Stimulated activated CD8-positive, alpha-beta memory T cell treated with anti-CD3 and anti-CD28 coated beads, Interleukin-12 subunit alpha, Interleukin-12 subunit beta, amount 100 ng/mL, for 24 hours (primary cell): Measurements from ENCODE around the gene MYB.
"Not testable (repeated sequence)": the region's sequence is repeated elsewhere in the genome, so short reads cannot be mapped to it uniquely, and the experiment has no call there.

Experiments
- DNase-seq: peaks from one replicate; pipeline ENCODE4 v3.0.0-alpha.2; 2020; ENCODE audit errors: extremely low read depth

Gene MYB

DNA sequence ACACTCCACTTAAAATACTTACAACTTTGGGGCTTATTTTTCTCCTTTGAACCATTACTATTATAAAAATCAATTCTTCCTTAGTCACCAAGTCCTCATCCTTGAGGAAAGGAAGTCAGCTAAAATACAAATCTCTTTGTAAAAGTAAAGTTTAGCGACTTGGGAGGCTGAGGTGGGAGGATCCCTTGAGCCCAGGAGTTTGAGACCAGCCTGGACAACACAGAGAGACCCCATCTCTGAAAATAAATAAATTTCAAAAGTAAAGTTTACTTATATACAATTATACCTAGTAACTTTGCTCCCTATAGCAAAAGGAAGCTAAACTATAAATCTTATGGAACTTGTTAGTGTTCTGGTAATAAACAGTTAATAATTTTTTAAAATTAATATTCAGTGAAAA is 40.4 kb downstream of the MYB start:
- no peak for DNase-seq

DNA sequence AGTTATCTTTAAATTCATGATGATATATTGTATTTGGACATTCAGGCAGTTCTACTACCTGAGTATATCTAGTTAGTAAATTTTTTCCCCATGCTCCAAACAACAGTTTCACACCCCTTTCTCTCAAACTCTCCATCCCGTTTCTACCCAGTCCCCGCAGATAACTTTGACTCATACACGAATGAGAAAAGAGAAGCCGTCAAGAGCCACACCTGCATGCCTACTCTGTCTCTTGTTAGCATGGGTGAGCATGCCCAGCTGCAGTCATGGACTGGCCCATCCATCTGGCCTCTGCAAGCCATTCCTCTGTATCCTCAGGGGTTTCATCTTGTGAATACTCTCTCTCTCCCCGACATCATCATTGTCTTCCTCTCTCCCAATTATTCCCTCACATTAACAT is 41.5 kb downstream of the MYB start:
- DNase-seq = no peak

DNA sequence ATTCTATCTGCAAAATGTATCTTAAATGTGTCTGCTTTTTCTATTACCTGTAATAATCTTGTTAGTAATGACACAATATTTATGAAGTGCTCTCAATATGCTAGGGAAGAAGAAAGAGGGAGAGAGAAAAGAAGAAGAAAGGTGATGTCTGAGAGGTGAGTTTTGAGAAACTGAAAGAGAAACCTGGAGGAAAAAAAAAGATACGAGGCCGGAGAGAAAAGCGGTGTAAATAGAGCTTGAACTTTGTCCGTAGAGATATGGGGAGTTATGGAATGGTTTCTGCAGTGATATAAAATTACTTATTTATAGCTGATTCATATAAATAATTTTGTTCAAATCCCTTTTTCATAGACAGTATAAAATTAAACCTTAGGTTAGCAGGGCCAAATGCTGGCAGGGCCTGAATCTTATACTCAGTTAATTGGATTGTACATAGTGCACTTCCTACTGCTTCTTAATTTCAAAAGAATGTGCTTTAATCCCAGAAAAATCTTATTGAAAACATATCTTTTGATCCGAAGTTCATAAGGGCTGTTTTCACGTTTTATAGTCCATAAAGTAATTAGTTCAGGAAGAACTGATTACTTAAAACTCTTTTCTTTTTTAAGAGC is 43.0 kb downstream of the MYB start:
- no peak for DNase-seq

DNA sequence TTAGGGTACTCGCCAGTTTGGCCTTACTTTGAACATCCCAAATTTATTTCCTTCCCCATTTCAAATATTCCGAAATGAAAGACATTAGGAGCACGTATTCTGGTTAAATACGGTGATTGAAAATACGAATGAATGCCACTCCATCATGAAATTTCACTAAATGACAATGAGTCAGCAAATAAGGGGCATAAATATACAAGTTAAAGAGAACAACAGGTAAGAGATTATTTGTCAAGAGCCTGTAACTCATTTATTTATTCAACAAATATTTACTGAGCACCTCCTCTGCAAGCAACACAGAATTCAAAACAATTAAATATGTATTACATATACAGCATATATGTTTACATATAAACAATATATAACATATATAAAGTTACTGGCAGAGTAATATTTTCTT is 44.8 kb downstream of the MYB start:
- no peak for DNase-seq

DNA sequence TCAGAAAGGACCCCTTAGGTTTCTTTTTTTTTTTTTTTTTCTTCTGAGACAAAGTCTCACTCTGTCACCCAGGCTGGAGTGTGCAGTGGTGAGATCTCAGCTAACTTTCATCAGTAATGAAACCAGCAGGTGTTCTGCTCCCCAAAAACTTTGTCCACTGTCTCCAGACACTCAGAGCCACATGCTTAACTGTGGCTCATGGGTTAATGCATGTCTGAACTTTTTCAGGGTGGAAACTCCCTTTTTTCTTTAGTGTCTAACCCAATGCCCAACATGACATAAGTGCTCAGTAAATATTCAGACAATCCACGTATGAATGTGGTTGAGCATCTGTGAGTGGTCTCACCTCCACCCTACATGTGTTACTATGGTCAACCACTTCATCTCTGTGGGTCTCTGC is 45.4 kb downstream of the MYB start:
- no peak for DNase-seq

DNA sequence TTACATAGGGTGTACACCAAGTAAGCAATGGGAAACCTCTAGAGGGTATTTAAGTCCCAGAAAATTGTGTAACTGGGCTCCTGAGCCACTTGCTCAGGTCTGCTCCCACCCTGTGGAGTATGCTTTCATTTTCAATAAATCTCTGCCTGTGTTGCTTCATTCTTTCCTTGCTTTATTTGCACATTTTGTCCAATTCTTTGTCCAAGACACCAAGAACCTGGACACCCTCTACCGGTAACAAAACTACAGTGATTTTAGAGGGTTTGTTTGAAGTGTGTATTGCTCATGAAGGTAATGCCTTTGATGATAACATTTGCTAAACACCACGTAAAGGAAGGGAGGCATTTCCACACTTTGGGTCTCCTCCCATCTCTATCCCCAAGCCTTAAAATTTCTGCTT is 46.2 kb downstream of the MYB start:
- no peak for DNase-seq

DNA sequence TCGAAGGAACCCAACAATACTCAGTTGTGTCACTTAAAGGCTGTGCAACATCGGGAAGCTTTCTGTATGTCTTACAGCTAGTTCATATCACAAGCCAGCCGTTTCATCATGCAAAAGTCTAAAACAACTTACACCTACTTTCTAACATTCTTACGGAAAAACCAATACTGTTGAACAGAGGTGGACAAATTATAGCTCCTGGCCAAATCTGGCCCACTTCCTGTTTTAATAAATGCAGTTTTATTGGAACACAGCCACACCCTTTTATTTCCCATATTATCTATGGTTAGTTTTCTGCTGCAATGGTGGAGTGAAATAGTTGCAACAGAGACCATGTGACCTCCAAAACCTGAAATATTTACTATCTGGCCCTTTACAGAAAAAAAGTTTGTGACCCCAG is 46.6 kb downstream of the MYB start:
- DNase-seq = no peak

DNA sequence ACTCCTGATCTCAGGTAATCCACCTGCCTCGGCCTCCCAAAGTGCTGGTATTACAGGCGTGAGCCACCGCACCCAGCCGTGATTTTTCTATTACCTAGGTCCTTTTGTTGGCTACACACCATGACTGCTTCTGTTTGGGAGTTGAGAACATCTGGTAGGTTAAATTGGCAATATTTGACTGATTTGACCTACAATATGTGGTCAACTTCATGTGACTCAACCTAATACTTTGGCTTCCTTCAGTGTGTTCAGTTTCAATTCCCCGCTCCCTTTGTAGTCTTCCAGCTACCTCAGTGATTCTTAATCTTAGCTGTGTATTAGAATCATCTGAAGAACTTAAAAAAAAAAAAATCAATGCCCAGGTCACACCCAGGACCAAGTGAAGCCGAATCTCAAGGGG is 47.4 kb downstream of the MYB start:
- no peak for DNase-seq

DNA sequence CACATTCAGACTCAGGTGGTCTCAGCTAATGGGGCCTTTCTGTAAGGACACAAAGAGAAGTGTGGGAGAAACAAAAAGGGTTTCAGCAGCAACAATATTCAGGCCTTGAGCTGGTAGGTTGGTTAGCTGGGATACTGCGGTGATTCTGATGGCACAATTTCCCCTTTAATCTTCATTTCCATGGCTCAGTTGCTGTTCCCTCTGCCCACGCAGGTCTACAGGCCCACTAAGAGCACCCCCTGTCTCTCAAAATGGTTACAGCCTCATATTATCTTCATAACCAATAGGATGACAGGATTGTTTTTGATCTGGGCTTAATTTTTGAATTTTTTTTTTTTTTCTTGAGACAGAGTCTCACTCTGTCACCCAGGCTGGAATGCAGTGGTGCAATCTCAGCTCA is 48.9 kb downstream of the MYB start:
- DNase-seq = no peak

DNA sequence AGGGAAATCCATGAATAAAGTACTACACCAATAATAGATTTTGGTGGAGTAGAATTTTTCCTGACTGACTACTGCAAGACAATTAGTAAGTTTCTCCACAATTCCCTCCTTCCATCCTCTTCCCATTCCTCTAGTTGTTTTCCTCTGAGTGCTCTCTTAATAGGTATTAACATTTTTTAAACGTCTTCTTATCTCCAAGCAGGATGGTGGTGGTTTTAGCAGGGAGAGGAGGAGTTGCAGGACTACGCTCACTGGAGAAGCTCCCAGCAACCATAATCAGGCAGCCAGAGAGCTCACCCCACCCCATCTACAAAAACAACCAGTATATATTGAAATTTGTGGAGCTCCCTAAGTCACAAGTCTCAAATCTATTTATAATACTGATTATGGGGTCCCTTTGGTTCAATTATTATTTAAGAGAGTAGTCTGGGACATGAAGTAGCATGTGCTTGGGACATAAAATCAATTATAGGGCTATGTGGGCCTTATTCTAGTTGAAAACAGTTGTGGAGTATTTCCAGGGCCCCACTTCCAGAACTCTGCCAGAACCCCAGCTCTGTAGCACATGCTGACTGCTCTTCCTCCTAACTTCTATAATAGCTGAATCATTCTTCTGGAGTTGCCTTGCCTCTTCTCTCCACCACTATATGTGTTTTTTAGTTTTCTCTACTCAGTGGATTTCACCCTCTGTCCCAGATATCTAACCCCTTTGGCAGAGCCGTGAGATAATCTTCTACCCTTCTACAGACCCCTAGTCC is 49.8 kb downstream of the MYB start:
- DNase-seq = no peak

DNA sequence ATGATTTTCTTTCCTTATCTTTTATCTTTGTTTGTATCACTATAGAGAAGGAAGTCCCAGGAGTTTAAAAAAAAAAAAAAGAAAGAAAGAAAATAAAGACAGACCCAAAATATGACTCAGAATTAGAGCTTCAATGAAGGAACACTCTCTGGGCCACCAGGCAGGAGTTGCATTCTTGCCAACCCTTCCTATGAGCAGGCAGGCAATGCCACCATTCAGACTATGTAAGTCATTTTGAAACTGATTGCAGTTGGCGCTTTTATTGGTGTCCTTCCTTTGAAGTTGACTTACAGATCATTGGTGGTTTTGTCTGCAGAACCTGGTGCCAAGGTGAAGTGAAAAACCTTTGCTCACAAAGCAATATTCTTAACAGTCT is 50.3 kb downstream of the MYB start:
- DNase-seq = no peak

DNA sequence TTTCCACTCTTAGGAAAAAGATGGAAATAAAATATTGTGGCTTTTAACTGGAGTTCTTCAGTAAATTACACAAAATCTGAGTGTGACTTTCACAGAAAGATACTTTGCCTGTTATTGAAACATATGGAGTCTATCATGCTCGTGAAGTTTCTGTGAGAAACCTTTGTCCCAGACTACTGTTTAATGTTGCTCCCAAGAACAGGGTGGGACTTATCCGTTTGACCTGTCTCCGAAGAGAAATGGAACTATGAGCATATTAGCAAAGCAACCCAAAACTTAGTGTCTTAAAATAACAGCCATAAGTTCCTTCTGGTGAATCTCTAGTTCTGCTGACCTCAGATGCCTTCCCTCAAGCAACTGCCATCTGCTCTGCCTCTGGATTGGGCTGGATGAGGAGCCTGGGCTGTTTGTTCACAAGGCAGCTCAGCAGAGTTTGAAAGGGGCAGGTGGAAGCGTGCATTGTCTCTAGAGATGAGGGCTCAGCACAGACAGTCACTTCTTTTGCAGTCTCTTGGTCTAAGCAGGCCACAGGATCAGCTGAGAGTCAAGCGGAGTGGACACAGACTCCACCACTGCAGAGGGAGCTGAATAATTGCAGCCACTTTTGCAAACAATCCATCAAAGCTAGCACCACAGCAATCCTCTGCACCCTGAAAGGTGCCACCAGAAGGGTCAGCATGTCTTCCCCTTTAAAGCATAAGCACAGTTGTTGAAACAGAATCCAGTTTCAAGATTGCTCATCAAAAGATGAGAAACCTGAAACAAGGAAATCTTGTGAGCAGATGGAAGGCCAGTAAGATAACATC is 52.8 kb downstream of the MYB start:
- DNase-seq = no peak

DNA sequence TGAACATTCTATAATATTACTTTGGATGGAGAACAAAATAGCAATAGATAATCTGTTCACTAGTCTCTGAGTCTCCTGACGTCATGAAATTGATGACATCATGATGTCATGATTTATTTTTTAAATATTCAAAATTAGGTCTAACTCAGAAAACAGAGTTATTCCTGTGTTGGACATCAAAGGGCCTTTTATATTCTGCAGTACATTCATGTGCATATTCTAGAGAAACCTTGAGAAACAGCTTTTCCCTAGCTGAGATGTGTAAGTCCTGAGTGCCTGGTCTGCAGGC is 53.3 kb downstream of the MYB start:
- no peak for DNase-seq

DNA sequence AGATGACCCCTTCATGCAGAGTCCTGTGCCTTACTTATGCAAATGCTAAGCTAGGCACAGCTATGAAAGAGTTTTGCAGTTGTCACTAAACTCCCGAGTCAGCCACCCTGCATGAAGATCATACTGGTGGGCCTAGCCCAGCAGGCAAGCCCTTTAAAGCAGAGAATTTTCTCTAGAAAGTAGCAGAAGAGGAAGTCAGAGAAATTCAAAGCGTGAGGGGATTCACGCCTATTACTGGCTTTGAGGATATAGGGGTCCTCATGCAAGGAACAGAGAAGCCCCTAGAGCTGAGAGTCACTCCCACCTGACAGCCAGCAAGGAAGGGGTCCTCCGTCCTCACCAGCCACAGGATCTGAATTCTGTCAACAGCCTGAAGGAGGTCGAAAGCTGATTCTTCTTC is 54.6 kb downstream of the MYB start:
- no peak for DNase-seq

DNA sequence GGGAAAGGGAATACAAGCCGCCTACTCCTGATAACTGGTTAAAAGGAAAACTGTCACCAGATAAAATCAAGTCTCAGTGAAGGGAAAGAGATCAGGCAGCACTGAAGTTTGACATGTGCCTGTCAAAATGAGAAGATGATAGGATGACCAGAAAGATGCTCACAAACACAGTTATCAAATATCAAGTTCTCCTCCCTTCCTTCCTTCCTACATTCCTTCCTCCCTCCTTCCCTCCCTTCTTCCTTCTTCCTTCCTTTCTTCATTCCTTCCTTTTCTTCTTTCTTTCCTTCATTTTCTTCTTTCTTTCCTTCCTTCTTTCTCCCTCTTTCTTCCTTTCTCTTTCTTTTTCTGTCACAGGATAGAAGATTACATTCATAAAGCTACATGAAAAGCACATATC is 55.2 kb downstream of the MYB start:
- DNase-seq = no peak

DNA sequence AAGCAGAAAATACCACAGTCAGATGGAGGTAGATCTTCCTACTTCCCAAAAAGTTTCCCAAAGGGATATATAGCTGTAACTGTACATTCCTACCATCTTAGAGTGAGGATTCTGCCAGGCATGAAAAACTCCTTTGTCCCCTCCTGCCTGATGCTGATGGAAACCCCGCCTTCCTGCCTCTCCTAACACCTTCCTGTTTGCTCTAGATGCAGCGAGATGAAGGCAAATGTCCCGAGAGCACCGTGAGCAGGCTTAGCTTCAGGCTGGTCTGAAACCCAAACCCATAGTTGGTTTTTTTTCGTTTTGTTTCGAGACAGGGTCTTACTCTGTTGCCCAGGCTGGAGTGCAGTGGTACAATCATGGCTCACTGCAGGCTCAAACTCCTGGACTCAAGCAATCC is 55.6 kb downstream of the MYB start:
- no peak for DNase-seq

DNA sequence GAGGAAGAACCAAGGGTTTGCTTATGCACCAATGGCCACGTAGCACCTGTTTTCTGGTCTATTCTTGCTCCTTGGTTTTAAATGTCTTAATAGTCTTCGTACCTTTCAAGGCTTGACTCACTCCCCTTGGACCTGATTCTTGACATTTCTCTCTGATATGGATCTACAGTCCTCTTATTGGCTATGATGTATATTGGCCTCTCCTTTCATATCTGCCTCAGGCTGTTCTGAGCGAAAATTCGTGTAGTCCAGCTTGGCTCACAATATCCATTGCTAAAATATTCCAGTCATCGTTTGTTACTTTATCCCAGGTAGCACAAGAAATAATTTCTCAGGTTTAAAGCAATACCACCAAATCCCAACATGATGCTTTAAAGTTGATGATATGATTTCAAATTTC is 59.6 kb downstream of the MYB start:
- no peak for DNase-seq

DNA sequence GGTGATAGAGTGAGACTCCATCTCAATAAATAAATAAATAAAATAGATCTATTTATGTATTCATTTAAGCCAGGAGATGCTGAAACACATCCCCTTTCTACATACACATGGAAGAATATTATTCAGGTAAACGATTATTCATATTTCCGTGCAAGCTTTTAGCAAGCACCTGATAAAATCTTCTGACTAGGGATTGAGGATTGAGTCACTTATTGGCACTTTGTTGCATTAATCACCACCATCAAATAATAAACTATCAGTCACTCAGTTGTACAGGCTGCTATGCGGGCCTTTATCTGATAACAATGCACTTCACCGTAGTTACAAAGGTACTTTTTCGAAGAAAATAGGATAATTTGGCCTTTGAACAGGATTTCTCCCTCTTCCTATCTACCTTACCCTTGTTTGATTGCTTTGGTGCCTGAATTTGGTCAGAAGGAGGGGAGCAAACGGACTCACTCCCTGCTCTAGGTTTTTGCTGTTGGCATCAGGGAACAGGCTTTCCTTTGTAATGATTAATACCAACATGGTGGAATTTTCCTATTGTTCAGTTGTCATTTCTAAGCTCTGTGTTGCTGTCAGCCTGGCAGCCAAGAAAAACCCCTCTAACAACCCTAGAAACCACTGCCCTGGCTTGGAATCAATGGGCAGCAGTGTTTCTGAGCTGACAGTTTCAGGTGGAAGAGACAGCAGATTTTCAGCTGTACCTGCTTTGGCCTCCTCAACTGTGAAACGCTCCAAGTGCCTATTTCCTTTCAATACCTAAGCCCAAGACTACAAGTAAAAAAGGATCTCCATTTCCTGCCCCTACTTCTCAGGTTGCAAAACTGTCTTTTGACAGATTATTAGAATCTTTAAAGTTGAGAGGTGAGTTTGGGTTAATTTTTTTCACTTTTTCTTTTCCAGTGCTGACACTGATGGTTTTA is 63.0 kb downstream of the MYB start:
- no peak for DNase-seq

DNA sequence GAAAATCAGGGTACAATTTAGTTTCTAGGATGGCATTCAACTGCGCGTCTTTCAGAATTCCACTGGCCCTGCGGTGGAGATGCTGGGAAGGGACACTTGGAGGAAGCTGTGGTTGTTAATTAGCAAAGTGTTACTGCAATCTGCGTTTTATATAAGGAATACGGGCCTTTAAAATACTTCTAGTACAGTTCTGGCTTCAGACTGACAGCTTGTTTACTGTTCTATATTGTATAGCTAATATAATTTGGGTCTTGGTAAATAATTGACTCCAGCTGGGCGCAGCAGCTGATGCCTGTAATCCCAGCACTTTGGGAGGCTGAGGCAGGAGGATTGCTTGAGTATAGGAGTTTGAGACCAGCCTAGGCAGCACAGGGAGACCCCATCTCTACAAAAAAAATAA is 63.7 kb downstream of the MYB start:
- no peak for DNase-seq

DNA sequence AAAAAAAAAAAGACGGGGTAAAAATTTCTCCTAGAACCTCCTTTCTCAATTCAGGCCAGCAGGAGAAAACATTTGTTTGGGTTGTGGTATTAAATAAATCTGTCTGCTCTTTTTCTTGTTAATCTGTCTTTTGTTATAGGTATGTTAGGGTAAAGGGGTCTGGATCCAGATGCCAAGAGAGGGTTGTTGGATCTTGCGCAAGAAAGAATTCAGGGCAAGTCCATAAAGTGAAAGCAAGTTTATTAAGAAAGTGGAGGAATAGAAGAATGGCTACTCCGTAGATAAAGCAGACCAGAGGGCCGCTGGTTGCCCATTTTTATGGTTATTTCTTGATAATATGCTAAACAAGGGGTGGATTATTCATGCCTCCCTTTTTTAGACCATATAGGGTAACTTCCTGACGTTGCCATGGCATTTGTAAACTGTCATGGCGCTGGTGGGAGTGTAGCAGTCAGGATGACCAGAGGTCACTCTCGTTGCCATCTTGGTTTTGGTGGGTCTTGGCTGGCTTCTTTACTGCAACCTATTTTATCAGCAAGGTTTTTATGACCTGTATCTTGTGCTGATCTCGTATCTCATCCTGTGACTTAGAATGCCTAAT is 65.4 kb downstream of the MYB start:
- not testable (repeated sequence) for DNase-seq

DNA sequence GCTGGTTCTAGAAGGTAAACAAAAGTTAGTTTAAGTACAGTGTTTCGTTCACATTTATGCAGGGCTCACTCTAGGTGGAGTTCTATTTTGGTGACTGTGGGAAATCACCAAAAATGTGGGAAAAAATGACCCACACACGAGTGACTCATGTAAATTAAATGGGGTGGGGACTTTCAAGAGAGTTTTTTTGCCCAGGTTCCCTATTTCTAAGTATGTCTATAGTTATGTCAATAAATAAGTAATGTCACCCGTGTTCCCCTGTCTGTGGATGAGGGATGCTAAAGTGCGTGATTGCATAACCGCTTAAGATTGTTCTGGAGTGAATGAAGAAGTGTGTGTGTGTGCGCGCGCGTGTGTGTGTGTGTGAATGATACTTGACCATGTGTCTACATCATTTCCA is 69.1 kb downstream of the MYB start:
- no peak for DNase-seq
